AG20443 (cell line): ENCODE measurements around the gene RPLP1.

Experiments used
- DNase-seq: peaks from one replicate; pipeline ENCODE4 v3.0.0; 2012; ENCODE audit warnings: low spot score, mixed read lengths

The RPLP1 gene

DNA sequence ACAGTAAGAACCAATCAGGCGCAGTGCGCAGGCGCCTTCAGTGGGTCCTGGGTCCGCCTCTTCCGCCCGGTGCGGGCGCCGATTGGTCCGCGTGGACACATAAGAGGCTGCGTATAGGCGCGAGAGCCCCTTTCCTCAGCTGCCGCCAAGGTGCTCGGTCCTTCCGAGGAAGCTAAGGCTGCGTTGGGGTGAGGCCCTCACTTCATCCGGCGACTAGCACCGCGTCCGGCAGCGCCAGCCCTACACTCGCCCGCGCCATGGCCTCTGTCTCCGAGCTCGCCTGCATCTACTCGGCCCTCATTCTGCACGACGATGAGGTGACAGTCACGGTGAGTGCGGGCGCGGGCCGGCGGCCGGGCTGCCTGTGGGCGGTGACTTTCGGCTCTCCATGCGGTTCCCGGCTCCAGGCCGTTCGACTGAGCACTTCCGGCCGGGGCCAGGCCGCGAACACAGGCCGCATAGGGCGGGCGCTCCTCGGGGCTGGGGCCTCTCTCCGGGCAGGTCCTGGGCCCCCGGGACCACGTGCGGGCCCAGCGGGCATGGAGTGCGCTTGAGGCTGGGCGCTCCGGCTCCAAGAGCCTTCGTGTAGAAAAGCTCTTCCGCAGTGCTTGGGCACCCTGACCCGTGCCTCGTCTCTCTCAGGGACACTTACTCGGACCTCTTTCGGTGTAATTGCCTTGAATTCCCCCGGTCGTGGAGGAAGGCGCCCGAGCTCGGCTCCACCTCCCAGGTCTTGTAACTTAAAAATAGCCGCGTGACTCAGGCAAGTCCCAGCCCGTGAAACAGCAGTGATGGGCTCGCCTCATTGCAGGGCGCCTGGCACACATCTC is at the start of gene RPLP1:
Gene RPLP1, plus strand, starts transcription at position 127 of the 830 bp plus-strand sequence. Its CDS starts 131 bp downstream, at position 258.
- peak; percentile 98 for DNase-seq

DNA sequence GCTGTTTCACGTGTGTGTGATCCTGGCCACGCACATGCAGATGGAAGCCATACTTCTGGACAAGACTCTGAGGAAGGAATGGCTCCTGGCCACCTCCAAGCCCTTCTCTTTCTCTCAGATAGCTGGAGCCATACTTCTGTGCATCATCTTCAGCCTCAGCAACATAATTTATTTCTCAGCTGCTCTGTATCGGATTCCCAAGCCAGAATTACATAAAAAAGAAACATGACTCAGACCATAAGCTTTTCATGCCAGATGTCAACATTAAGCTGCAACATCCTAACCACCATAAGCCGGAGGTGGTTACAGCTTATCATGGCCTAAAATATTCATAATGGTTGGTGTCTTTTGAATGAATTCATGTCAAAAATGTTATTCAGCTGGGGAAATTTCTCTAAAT is 49.0 kb upstream of the RPLP1 start:
- peak; percentile 72 for DNase-seq

DNA sequence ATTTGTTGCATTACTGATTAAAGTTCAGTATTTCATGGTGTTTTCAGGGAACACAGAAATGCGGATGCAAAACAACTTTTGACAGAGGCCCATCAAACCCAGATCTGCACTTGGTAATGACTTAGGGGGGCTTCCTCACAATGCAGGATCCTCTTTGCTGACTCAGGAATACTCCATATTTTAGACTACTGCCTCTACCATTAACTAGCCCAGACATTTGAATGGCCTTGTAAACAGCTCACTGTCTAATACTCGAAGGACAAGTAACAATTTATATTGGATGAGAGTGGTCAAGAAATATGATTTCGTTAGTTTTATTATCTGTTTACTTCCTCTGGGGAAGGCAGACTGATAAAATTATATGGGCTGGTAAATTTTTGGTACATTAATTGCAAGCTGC is 47.5 kb upstream of the RPLP1 start:
- DNase-seq = no peak

DNA sequence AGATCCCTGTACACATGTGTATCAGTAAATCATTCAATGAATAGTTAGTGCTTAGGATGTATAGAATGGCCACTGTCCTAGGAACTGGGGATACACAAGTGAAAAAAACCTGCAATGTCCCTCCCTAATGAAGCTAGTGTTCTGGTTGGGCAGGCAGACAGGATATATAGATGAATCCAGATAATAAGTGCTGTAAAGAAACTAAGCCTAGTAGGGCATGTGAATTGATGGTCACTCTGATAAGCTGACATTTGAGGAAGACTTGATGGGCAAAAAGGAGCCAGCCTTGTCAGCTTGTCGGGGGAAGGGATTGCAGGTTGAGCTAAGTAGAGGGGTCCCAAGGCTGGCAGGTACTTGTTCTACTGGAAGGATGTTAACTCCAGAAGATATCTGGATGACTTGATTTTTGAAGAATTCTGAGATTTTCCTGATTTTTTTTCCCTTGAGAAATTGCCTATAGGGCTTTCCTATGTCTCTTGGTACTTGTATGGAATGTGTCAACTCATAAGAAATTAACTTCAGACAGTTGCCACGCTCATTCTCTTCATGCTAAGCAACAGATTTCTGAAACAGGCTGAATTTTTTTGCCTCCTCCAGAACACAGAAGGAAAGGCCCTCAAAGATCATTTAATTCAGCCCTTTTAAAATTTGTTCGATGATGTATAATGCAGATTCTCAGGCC is 44.8 kb upstream of the RPLP1 start:
- no peak for DNase-seq

GRCh38 chr15:69408841-69409240 is 43.8 kb upstream of the RPLP1 start:
- DNase-seq = no peak

DNA sequence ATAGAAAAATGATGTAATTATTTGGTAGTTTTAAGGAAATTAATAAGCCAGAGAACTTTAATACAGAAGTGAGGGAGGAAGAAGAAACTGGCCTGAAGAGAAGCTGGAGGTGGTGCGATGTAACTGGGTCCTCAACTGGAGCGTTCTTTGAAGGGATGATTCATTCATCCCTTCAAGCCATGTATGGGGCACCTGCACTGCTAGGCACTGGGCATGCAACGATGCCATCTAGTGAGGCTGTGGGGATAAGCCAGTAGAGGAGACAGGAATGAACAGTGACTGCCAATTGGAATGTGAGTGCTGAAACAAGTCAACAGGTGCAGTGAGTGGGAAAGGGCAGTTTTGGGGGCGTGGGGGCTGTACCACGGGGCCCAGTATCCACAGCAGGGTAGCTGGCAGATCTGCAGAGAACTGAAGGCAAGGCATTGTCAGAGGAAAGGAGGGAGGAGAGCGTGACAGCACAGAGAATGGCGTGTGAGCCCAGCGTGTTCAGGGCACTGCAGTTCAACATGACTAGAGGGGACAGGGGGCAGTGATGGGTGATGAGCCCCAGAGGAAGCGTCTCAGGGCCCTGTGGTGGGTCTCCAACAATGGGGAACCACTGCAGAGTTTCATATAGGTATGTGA is 42.3 kb upstream of the RPLP1 start:
- no peak for DNase-seq

DNA sequence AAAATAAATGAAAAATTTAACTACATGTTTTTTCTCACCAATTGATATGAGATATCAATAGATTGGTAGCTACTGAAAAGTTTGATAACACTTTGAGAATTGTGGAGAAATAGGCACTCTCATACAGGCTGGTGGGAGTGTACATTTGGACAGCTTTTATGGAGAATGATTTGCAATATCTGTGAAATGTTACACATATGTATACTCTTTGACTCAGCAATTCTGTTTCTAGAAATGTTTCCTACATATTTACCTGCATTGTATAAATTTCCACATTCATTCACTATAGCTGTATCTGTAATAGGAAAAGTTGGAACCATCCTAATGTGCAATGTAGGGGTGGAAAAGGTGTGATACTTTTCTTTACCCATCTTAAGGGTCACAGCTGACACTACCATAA is 40.3 kb upstream of the RPLP1 start:
- no peak for DNase-seq

DNA sequence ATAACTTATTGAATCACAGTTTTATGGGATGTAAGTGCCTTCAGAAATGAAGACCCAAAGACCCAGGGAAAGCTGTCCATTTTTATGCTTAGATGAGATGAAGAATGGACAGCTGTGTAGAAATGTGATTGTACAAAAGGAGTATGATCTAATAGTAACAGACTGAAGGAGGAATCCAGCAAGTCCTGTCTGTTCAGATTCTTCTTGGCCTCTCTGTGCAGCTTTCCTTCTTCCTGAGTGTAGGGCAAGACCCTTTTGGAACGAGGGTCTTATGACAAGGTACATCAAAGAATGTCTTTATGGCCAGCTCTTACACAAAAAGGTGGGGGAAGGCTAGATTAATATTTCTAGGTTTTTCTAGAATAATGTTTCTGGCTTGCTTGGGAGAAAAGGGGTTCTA is 39.9 kb upstream of the RPLP1 start:
- no peak for DNase-seq

- peak; percentile 97 for DNase-seq
These were observed 38.6 kb upstream of the RPLP1 start, which contains the start of gene KIF23 for GRCh38 chr15:69413822-69414700. Gene KIF23, plus strand, starts transcription at chr15:69414349. Its CDS starts 117 bp downstream, at chr15:69414466.

- peak; percentile 89 for DNase-seq
These were observed 37.9 kb upstream of the RPLP1 start for GRCh38 chr15:69414701-69415167.

DNA sequence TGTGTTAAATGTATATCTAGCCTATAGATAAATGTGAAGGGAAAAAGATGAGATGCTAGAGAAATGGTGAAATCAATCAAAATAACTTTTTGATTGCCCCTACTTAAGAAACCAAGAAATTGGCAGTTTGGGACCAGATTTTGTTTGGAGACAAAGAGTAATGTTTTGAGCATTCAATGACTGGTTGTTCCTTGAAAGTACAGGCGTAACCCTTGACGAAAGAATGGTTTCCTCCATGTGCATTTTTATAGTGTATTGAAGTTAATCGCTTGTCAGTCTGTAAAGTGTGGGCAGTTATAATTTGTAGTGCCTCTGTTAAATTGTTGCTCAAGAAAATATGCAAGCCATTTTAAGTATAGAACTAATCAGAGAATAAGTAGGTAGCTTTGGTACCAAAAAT is 37.2 kb upstream of the RPLP1 start:
- DNase-seq = no peak

- DNase-seq = no peak
These were observed 35.0 kb upstream of the RPLP1 start for GRCh38 chr15:69417581-69417980.

GRCh38 chr15:69421498-69421897 is 31.1 kb upstream of the RPLP1 start:
- DNase-seq = peak; percentile 22

DNA sequence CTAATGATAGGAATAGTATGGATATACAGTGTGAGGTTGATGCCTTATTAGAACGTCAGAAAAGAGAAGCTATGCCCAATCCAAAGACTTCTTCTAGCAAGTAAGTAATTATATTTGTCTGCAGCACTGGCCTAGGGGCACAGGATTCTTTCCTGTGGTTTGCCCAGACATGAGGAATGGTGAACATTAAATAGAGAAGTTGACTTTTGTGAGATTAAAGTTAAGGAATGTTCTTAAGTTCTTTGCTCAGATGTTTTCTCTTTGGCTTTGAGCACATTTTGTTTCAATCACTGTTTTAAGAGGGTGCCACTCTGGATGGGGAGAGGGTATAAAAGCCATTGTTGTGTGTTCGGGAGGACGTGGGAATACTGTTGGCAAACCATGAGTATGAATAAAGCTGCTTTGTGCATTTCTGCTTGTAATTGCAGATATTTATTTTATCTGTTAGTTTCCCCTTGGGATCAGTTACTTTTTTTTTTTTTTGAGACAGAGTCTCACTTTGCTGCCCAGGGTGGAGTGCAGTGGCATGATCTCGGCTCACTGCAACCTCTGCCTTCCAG is 30.2 kb upstream of the RPLP1 start:
- no peak for DNase-seq

DNA sequence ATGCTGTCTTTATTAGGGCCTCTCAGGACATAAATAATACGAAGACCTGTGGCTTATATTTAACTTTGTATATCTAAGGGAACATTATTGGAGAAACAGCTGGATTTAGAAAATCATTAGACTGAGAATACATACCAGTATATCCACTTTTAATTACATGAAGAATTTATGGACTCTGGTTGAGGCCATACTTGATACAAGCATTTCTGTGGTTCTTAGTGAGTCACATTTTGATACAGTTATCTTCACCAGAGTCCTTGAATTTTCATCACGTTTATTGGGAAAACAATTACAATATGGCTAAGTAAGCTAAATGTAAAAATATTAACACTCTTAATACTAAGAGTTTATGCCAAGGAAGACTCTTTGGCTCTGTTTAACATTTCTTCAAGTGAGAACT is 28.6 kb upstream of the RPLP1 start:
- DNase-seq = no peak

GRCh38 chr15:69424748-69425413 is 27.7 kb upstream of the RPLP1 start:
- DNase-seq = peak; percentile 12

DNA sequence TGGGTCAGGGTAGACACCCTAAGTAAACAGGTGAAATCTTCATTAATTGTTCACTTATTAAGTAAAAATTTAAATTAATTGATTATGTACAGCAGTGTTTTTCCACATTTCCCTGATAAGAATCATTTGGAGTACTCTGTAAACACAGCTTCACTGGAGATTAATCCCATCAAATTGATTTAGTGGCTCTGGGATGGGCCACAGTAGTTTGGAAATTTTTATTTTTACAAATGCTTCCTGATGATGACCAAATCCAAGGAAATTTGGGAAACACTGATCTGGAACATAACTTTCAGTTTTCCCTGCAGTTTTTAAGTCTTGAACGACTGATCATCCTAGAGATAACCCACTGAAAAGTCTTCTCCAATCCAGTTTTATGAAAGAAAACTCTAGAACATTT is 18.8 kb upstream of the RPLP1 start:
- no peak for DNase-seq

DNA sequence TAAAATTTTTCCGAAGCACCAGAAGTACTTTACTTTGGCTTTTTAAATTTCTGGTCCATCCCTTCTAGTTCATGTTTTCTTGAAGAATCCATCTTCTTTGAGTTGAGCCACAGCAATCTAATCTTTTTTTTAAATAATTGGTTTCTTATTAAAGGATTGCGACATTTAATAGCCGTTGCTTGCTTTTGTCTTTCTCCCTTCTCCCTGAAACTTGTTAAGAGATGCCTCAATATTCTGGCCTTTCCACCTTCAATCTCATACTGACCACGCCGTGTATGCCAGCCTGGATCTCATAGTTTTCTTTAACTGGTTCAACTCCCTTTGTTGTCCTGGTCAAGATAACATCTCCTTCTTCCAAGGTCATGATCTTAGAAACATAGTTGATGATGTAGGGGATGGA is 18.4 kb upstream of the RPLP1 start:
- peak; percentile 13 for DNase-seq

DNA sequence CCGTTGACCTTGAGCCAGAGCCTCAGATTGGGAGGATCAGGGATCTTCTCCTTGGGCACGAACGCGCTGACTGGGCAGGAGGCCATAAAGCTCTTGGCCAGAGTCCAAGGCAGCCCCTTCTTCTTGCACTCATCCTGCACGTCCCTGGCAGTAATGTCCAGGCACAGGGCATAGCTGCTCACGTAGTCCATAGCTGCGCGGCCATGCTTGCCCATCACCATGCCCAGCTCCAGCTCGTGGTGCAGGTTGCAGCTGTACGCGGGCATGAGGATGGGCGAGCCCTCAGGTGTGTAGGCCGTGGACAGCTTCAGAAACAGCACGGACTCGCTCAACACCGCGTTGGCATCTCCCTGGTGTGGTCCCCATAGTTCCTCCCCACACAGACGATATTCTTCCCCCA is 17.9 kb upstream of the RPLP1 start:
- no peak for DNase-seq

DNA sequence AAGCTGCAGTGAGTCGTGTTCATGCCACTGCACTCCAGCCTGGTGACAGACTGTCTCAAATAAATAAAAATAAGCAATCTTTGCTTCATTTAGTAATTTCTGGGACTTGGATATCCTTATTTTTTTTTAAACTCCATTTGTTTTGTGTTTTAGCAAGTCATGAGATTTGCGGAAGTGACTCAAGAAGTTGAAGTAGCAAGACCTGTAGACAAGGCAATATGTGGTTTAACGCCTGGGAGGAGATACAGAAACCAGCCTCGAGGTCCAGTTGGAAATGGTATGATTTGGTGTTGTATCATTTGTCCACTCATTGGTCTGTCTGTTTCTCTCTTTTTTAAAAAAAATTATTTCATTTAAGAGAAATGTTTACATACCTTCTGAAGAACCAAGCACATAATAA is 16.6 kb upstream of the RPLP1 start:
- no peak for DNase-seq

DNA sequence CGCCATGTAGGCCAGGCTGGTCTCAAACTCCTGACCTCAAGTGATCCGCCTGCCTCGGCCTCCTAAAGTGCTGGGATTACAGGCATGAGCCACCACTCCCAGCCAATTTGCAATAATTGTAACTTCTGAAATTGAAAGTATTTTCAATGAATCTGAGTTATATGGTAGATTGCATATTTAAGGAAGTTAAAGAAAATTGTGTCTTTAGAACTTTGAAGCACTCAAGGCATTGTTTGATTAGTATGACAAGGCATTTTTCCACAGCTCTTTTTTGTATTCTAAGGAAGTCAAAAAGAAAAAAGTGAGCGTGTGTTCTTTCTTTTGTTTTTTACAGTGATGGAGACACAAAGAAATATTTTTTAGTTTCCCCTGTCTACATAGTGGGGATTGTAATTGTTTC is 15.7 kb upstream of the RPLP1 start:
- DNase-seq = no peak
